NT2/D1 (cell line): ENCODE data around the gene RHOA.
"Not testable (repeated sequence)": the region's sequence is repeated elsewhere in the genome, so short reads cannot be mapped to it uniquely, and the experiment has no call there.

Experiments used
- DNase-seq: peaks from one replicate; pipeline ENCODE4 v3.0.0-alpha.2; 2011; ENCODE audit warnings: low read depth, low spot score
- H3K27me3 ChIP-seq: 2 replicates; pipeline ENCODE4 v1.6.0; 2011; ENCODE audit warnings: mild to moderate bottlenecking; ENCODE audit not compliant: insufficient read length, insufficient read depth
- H3K36me3 ChIP-seq: 2 replicates; pipeline ENCODE4 v1.6.1; 2011; ENCODE audit warnings: mild to moderate bottlenecking, low read length, mixed read lengths; ENCODE audit not compliant: insufficient read depth, insufficient read length
- H3K4me1 ChIP-seq: 2 replicates; pipeline ENCODE4 v1.5.1; 2011; ENCODE audit not compliant: insufficient read depth, insufficient read length
- H3K4me3 ChIP-seq: 2 replicates; pipeline ENCODE4 v1.5.1; 2011; ENCODE audit warnings: low read depth; ENCODE audit not compliant: insufficient read length
- H3K9ac ChIP-seq: 2 replicates; pipeline ENCODE4 v1.6.0; 2011; ENCODE audit warnings: low read depth; ENCODE audit not compliant: insufficient read length
- H3K9me3 ChIP-seq: 2 replicates; pipeline ENCODE4 v1.5.1; 2011; ENCODE audit warnings: mild to moderate bottlenecking, low read length; ENCODE audit not compliant: insufficient read depth
- SUZ12 ChIP-seq: IDR thresholded peaks from 2 replicates; pipeline ENCODE4 v1.6.1; 2011; ENCODE audit not compliant: insufficient read length, insufficient read depth; ENCODE audit errors: extremely low read depth
- YY1 ChIP-seq: IDR thresholded peaks from 2 replicates; pipeline ENCODE4 v1.6.1; 2011; ENCODE audit not compliant: insufficient read length, insufficient read depth
- ZNF274 ChIP-seq: IDR thresholded peaks from 2 replicates; pipeline ENCODE4 v1.6.1; 2011; ENCODE audit warnings: mild to moderate bottlenecking, low read depth, low read length

RHOA gene

GRCh38 chr3:49358884-49359225, 52.9 kb downstream of the RHOA start:
- TF ChIP-seq YY1 (no peak), ZNF274 (no peak), SUZ12 (no peak)
- H3K4me3 ChIP-seq, result peak overlapping the region; percentile 63
- H3K4me1 ChIP-seq, result peaks cover 3% of the 10 kb centered on the region
- peaks cover 82% of the 10 kb centered on the region for H3K36me3 ChIP-seq
- no peaks in the 10 kb centered on the region for H3K9me3 ChIP-seq
- H3K9ac ChIP-seq, result peak overlapping the region; percentile 94
- no peaks in the 10 kb centered on the region for H3K27me3 ChIP-seq
- DNase-seq, result no peak

DNA sequence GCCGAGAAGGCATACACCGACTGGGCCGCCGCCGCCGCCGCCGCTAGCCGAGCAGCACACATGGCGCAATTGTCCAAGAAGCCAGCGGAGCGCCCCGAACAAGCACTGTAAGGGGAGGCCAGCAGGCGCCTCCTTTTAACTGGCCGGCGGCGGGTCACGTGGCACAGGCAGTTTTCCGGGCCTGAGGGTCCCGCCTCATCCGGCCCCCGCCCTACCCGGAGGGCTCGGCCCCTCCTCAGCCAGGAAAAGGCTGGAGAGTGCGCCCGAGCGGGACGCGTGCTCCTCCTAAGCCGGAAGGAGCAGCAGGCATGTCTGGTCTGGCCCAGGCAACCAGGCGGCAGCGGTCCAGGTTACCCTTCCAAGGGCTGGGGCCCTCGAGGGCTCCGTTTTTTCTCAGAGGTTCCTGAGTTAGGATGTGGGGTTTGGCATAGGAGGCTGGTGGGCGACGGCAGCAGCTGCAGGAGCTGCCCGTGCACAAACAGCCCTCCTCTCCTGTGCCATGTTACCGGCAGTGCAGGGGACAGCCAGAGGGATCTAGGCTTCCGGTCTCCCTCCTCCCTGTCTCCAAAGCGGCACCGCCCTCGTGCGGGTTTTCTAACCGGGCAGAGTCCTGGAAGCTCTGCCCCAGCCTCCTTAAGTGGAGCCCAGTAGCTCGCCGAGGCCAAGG, 53.4 kb downstream of the RHOA start, which contains the start of gene GPX1:
GPX1 (minus strand) TSS at position 137 of the 667 bp plus-strand sequence; CDS start at position 62, 75 bp downstream.
- Histone ChIP-seq H3K27me3 (no peaks in the 10 kb centered on the region), H3K9ac (peak within 1 kb of the TSS; percentile 96), H3K36me3 (peaks cover 77% of the 10 kb centered on the region), H3K4me3 (peak within 1 kb of the TSS; percentile 63), H3K9me3 (no peaks in the 10 kb centered on the region), H3K4me1 (peaks cover 3% of the 10 kb centered on the region)
- DNase-seq, result peak; percentile 96
- TF ChIP-seq SUZ12 (no peak), ZNF274 (no peak), YY1 (no peak)

GRCh38 chr3:49357443-49358216, 54.1 kb downstream of the RHOA start:
- not testable (repeated sequence) for H3K9me3 ChIP-seq, H3K27me3 ChIP-seq, H3K4me1 ChIP-seq
- Histone ChIP-seq H3K9ac (peak overlapping the region; percentile 96), H3K36me3 (peaks cover 70% of the 10 kb centered on the region), H3K4me3 (peak overlapping the region; percentile 63)
- peak; percentile 8 for DNase-seq

DNA sequence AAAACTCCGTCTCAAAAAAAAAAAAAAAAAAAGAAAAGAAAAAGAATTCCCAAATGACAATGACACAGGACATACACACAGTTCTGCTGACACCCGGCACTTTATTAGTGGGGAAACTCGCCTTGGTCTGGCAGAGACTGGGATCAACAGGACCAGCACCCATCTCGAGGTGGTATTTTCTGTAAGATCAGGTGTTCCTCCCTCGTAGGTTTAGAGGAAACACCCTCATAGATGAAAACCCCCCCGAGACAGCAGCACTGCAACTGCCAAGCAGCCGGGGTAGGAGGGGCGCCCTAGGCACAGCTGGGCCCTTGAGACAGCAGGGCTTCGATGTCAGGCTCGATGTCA, 54.7 kb downstream of the RHOA start:
- not testable (repeated sequence) for H3K4me1 ChIP-seq, DNase-seq, H3K9me3 ChIP-seq, H3K27me3 ChIP-seq
- H3K4me3 ChIP-seq, result peak overlapping the region; percentile 63
- H3K36me3 ChIP-seq, result peaks cover 65% of the 10 kb centered on the region
- H3K9ac ChIP-seq, result peak overlapping the region; percentile 96

GRCh38 chr3:49352890-49353421, 58.8 kb downstream of the RHOA start:
- no peak for TF ChIP-seq YY1
- H3K27me3 ChIP-seq, result no peaks in the 10 kb centered on the region
- no peak for DNase-seq
- H3K4me1 ChIP-seq, result peaks cover 3% of the 10 kb centered on the region
- H3K9me3 ChIP-seq, result no peaks in the 10 kb centered on the region
- H3K9ac ChIP-seq, result no peak overlapping the region
- peaks cover 31% of the 10 kb centered on the region for H3K36me3 ChIP-seq
- H3K4me3 ChIP-seq, result no peak overlapping the region

DNA sequence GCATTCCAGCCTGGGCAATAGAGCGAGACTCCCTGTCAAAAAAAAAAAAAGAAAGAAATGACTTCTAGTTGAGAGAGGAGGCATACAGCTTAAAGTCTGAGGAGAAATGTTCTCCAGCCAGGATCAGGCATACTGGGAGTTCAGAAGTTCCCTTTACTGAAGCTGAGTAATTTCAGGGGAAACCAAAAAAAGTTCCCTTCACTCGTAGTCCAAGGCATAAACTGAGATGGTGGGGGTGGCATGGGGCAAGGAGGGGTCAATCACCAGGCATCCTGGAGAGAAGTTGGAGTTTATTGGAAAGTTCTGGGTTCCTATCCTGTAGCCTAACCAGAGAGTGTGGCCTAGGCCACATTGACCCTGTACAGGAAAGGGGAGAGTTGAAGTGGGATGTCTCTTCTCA, 59.5 kb downstream of the RHOA start:
- no peak for DNase-seq

GRCh38 chr3:49351521-49352011, 60.2 kb downstream of the RHOA start:
- peaks cover 21% of the 10 kb centered on the region for H3K36me3 ChIP-seq
- H3K4me3 ChIP-seq, result no peak overlapping the region
- no peaks in the 10 kb centered on the region for H3K27me3 ChIP-seq
- no peak for DNase-seq
- no peak overlapping the region for H3K9ac ChIP-seq
- no peaks in the 10 kb centered on the region for H3K9me3 ChIP-seq
- TF ChIP-seq SUZ12, result no peak
- TF ChIP-seq YY1, result no peak
- no peak for TF ChIP-seq ZNF274
- H3K4me1 ChIP-seq, result peaks cover 3% of the 10 kb centered on the region

More for the DNA sequence above, 59.5 kb downstream of the RHOA start:
- Histone ChIP-seq H3K4me1 (peaks cover 3% of the 10 kb centered on the region), H3K9ac (no peak overlapping the region), H3K36me3 (peaks cover 26% of the 10 kb centered on the region), H3K9me3 (no peaks in the 10 kb centered on the region), H3K4me3 (no peak overlapping the region), H3K27me3 (no peaks in the 10 kb centered on the region)
- TF ChIP-seq SUZ12 (no peak), ZNF274 (no peak), YY1 (no peak)
